T47D (cell line): ENCODE measurements around the gene HBEGF.

Experiments
- DNase-seq, 2 experiments: peaks; one replicate each; pipeline versions ENCODE4 v3.0.0 to v3.0.0-alpha.2; 2011 to 2012; ENCODE audit warnings: low read depth in 1 of 2, low spot score in 1 of 2
- JUND ChIP-seq: IDR thresholded peaks from 2 replicates; pipeline ENCODE4 v1.6.1; 2012; ENCODE audit warnings: low read depth
- in situ Hi-C: cut with HindIII; loops from 2 replicates; pipeline ENCODE4 v1.10.0; 2016; ENCODE audit warnings: low sequenced_read_pairs, low pct_unique_long_range_greater_than_20kb

Gene HBEGF

DNA sequence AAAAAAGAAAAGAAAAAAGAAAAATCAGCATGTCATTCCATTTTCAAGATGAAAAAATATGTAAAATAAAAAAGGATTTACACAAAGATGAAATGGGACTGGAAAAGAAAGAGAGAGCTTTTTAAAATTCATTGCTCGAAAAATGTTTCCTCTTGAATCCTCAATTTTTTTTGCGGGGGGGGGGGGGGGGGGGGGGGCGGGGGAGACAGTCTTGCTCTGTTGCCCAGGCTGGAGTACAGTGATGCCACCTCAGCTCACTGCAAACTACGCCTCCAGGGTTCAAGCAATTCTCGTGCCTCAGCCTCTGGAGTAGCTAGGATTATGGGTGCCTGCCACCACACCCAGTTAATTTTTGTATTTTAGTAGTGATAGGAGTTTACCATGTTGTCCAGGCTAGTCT is 60.0 kb downstream of the HBEGF start:
- in situ Hi-C loops = no loop called here
- DNase-seq = no peak
- TF ChIP-seq JUND = no peak

DNA sequence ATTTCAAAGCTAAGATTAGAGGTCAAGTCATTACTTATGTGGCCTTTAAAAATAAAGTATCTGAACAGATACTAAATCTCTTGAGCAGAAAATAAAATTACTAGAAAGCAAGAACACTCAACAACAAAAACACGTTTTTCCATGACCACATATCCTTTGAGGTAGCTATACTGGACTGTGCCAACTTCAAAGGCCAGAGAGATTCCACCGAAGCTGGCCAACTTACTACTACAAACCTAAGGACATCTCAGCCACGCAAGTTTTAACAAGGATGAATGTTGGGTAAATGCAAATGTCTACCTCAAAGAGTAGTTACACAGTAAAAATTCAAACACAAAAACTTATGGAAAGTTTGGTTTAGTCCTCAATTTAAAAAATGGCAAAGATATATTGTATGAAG is 62.4 kb downstream of the HBEGF start:
- no peak for TF ChIP-seq JUND
- no peak for DNase-seq
- in situ Hi-C loops = no loop called here
